ENCODE measurements around the gene NFS1.
"Not testable (repeated sequence)": the region's sequence is repeated elsewhere in the genome, so short reads cannot be mapped to it uniquely, and the experiment has no call there.

Gene NFS1

GRCh38 chr20:35724321-35725230, 25.4 kb upstream of the NFS1 start:
- Histone ChIP-seq H3K79me2 (ENCODE audit: control insufficient read depth, low read length) (peaks cover 93% of the 10 kb centered on the region), H4K20me1 (ENCODE audit: control insufficient read depth, insufficient read depth, low read depth, low read length) (peaks cover 20% of the 10 kb centered on the region; the same call in 1 of the 2 replicates), H3K9me2 (replicated peaks; ENCODE audit: control insufficient read depth, low read length) (no peaks in the 10 kb centered on the region), H3K27ac (ENCODE audit: low read depth, low read length) (no peak overlapping the region), H3K36me3 (ENCODE audit: control insufficient read depth, low read length) (peaks cover 97% of the 10 kb centered on the region), H3K4me2 (ENCODE audit: low read length) (no peak overlapping the region), H3F3A (ENCODE audit: control insufficient read depth, insufficient read depth) (peaks cover 25% of the 10 kb centered on the region), H3K4me1 (ENCODE audit: control insufficient read depth, low read length) (no peaks in the 10 kb centered on the region), H3K4me3 (ENCODE audit: low read length) (no peak overlapping the region), H3K9me3 (ENCODE audit: control insufficient read depth, insufficient read depth, low read length) (no peaks in the 10 kb centered on the region), H3K27me3 (ENCODE audit: control insufficient read depth, low read length) (no peaks in the 10 kb centered on the region)
- no peak for TF ChIP-seq EZH2phosphoT487 (IDR thresholded peaks at IDR 0.05; ENCODE audit: borderline replicate concordance, low read length)
- TF ChIP-seq, protein P1, sequence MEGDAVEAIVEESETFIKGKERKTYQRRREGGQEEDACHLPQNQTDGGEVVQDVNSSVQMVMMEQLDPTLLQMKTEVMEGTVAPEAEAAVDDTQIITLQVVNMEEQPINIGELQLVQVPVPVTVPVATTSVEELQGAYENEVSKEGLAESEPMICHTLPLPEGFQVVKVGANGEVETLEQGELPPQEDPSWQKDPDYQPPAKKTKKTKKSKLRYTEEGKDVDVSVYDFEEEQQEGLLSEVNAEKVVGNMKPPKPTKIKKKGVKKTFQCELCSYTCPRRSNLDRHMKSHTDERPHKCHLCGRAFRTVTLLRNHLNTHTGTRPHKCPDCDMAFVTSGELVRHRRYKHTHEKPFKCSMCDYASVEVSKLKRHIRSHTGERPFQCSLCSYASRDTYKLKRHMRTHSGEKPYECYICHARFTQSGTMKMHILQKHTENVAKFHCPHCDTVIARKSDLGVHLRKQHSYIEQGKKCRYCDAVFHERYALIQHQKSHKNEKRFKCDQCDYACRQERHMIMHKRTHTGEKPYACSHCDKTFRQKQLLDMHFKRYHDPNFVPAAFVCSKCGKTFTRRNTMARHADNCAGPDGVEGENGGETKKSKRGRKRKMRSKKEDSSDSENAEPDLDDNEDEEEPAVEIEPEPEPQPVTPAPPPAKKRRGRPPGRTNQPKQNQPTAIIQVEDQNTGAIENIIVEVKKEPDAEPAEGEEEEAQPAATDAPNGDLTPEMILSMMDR (IDR thresholded peaks at IDR 0.05; ENCODE audit: low read depth, low read length, poor library complexity, severe bottlenecking) = no peak

DNA sequence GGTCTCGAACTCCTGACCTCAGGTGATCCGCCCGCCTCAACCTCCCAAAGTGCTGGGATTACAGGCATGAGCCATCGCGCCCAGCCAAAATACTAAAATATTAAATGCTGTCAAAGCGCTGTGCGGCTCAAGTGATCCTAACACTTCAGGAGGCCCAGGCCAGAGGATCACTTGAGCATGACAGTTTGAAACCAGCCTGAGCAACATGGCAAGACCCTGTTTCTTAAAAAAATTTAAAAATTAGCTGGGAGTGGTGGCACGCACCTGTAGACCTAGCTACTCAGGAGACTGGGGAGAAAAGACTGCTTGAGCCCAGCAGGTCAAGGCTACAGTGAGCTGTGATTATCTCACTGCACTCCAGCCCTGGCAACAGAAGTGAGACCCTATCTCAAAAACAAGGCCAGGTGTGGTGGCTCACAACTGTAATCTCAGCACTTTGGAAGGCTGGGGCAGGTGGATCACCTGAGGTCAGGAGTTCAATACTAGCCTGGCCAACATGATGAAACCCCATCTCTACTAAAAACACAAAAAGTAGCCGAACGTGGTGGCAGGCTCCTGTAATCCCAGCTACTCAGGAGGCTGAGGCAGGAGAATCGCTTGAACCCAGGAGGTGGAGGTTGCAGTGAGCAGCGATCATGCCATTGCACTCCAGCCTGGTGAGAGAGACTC, 24.6 kb upstream of the NFS1 start:
- not testable (repeated sequence) for H3K27ac ChIP-seq (ENCODE audit: low read depth, low read length); H3K9me3 ChIP-seq (ENCODE audit: control insufficient read depth, insufficient read depth, low read length); H3K4me1 ChIP-seq (ENCODE audit: control insufficient read depth, low read length); H3K27me3 ChIP-seq (ENCODE audit: control insufficient read depth, low read length); H3K4me2 ChIP-seq (ENCODE audit: low read length); H3K4me3 ChIP-seq (ENCODE audit: low read length); H3K9me2 ChIP-seq (replicated peaks; ENCODE audit: control insufficient read depth, low read length)
- H3F3A ChIP-seq (ENCODE audit: control insufficient read depth, insufficient read depth) = peaks cover 28% of the 10 kb centered on the region
- H3K36me3 ChIP-seq (ENCODE audit: control insufficient read depth, low read length) = peaks cover 97% of the 10 kb centered on the region
- peaks cover 17% of the 10 kb centered on the region; the same call in 1 of the 2 replicates for H4K20me1 ChIP-seq (ENCODE audit: control insufficient read depth, insufficient read depth, low read depth, low read length)
- peaks cover 93% of the 10 kb centered on the region for H3K79me2 ChIP-seq (ENCODE audit: control insufficient read depth, low read length)

GRCh38 chr20:35723275-35723639, 24.1 kb upstream of the NFS1 start:
- not testable (repeated sequence) for H3K9me3 ChIP-seq (ENCODE audit: control insufficient read depth, insufficient read depth, low read length); H3K4me2 ChIP-seq (ENCODE audit: low read length); H3K9me2 ChIP-seq (replicated peaks; ENCODE audit: control insufficient read depth, low read length); H3K4me1 ChIP-seq (ENCODE audit: control insufficient read depth, low read length); H3K27ac ChIP-seq (ENCODE audit: low read depth, low read length); H3K4me3 ChIP-seq (ENCODE audit: low read length); H3K27me3 ChIP-seq (ENCODE audit: control insufficient read depth, low read length)
- Histone ChIP-seq H3K36me3 (ENCODE audit: control insufficient read depth, low read length) (peaks cover 97% of the 10 kb centered on the region), H3K79me2 (ENCODE audit: control insufficient read depth, low read length) (peaks cover 94% of the 10 kb centered on the region), H4K20me1 (ENCODE audit: control insufficient read depth, insufficient read depth, low read depth, low read length) (peaks cover 18% of the 10 kb centered on the region; the same call in 1 of the 2 replicates), H3F3A (ENCODE audit: control insufficient read depth, insufficient read depth) (peaks cover 28% of the 10 kb centered on the region)

GRCh38 chr20:35721621-35722020, 22.5 kb upstream of the NFS1 start:
- H3K27me3 ChIP-seq (ENCODE audit: control insufficient read depth, low read length) = no peaks in the 10 kb centered on the region
- H3K4me1 ChIP-seq (ENCODE audit: control insufficient read depth, low read length) = no peaks in the 10 kb centered on the region
- H3K4me2 ChIP-seq (ENCODE audit: low read length) = no peak overlapping the region
- H3K27ac ChIP-seq (ENCODE audit: low read depth, low read length) = no peak overlapping the region
- no peak overlapping the region for H3K4me3 ChIP-seq (ENCODE audit: low read length)
- peaks cover 23% of the 10 kb centered on the region; the same call in 1 of the 2 replicates for H4K20me1 ChIP-seq (ENCODE audit: control insufficient read depth, insufficient read depth, low read depth, low read length)
- H3K9me2 ChIP-seq (replicated peaks; ENCODE audit: control insufficient read depth, low read length) = no peaks in the 10 kb centered on the region
- TF ChIP-seq, protein P1 (IDR thresholded peaks at IDR 0.05; ENCODE audit: low read depth, low read length, poor library complexity, severe bottlenecking) = no peak
- TF ChIP-seq EZH2phosphoT487 (IDR thresholded peaks at IDR 0.05; ENCODE audit: borderline replicate concordance, low read length) = no peak
- H3K79me2 ChIP-seq (ENCODE audit: control insufficient read depth, low read length) = peaks cover 97% of the 10 kb centered on the region
- H3K9me3 ChIP-seq (ENCODE audit: control insufficient read depth, insufficient read depth, low read length) = no peaks in the 10 kb centered on the region
- peaks cover 28% of the 10 kb centered on the region for H3F3A ChIP-seq (ENCODE audit: control insufficient read depth, insufficient read depth)
- H3K36me3 ChIP-seq (ENCODE audit: control insufficient read depth, low read length) = peaks cover 98% of the 10 kb centered on the region

Data from DOHH2 (cell line).